ENCODE results near the gene DALRD3.

DNA sequence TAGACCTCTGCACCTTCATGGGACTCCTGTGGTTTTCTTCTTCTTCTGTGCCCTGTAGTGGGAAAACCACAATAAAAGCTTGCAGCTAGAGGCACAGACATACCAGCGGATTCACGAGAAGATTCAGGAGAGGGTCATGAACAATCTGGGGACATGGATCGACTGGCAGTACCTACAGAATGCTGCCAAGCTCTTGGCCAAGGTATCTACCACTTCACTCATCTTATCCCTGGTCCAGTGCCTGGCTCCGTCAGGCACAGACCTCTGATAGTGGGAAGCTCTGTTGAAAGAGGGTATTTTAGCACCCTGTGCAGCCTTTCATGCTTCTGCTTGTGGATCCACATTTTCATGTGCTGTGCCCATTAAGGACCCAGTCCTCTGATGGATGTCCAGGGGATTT lies 38.1 kb downstream of the DALRD3 start:
- TF ChIP-seq TAF1 (conservative IDR thresholded peaks at IDR 0.05) (no peak), HNF4G (IDR thresholded peaks at IDR 0.05) (no peak)
- TF ChIP-seq, protein P1, sequence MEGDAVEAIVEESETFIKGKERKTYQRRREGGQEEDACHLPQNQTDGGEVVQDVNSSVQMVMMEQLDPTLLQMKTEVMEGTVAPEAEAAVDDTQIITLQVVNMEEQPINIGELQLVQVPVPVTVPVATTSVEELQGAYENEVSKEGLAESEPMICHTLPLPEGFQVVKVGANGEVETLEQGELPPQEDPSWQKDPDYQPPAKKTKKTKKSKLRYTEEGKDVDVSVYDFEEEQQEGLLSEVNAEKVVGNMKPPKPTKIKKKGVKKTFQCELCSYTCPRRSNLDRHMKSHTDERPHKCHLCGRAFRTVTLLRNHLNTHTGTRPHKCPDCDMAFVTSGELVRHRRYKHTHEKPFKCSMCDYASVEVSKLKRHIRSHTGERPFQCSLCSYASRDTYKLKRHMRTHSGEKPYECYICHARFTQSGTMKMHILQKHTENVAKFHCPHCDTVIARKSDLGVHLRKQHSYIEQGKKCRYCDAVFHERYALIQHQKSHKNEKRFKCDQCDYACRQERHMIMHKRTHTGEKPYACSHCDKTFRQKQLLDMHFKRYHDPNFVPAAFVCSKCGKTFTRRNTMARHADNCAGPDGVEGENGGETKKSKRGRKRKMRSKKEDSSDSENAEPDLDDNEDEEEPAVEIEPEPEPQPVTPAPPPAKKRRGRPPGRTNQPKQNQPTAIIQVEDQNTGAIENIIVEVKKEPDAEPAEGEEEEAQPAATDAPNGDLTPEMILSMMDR (IDR thresholded peaks at IDR 0.05; ENCODE audit: low read depth, low read length, missing input control): no peak

Data from liver (tissue), 3 donors.